ENCODE measurements around the gene ZNF735. TPM values are rescaled to one million over a fixed set of nuclear protein-coding genes. Genes with fewer than 3 reads are reported as not detected.

ZNF735 gene
- total and polyA plus RNA-seq, 9 of the 15 experiments (the other 6 are each of a cell fraction or from before 2014, with no cell fraction given): not detected

DNA sequence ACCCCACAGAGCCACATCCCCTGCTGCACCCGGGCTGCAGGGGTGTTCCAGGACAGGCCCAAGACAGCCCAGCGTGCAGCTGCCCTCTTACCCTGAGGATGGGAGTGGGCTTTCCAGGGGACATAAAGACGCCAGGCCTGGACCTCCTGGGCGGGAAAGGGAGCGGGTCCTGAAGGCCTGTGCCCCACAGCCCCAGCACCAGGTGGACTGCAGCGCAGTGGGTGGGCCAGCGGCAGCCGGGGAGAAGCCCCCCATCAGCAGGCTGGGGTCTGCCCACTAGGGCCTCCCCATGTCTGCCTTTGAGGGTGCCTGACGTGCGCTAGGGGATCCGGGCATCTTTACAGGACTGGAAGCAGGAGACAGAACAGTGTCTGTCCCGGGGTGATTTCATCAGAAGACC, 22.6 kb upstream of the ZNF735 start (continued):
- TF ChIP-seq BCLAF1 (IDR thresholded peaks at IDR 0.05; ENCODE audit: borderline replicate concordance in 1 of 2, control insufficient read depth in 1 of 2, low read depth in 2 of 2, low read length in 1 of 2) (no peak), BHLHE40 (IDR thresholded peaks at IDR 0.05; ENCODE audit: low read length) (no peak), ZNF449 (CRISPR knock-in tag; IDR thresholded peaks at IDR 0.05) (no peak), THRAP3 (IDR thresholded peaks at IDR 0.05; ENCODE audit: borderline replicate concordance) (no peak), CBX3 (IDR thresholded peaks at IDR 0.05; ENCODE audit: borderline replicate concordance in 1 of 2, low read length in 2 of 2) (no peak), ZNF561 (CRISPR knock-in tag; conservative IDR thresholded peaks at IDR 0.05) (no peak), ZNF174 (CRISPR knock-in tag; IDR thresholded peaks at IDR 0.05) (no peak), ZNF785 (CRISPR knock-in tag; IDR thresholded peaks at IDR 0.05) (no peak)
- TF ChIP-seq, protein P1, sequence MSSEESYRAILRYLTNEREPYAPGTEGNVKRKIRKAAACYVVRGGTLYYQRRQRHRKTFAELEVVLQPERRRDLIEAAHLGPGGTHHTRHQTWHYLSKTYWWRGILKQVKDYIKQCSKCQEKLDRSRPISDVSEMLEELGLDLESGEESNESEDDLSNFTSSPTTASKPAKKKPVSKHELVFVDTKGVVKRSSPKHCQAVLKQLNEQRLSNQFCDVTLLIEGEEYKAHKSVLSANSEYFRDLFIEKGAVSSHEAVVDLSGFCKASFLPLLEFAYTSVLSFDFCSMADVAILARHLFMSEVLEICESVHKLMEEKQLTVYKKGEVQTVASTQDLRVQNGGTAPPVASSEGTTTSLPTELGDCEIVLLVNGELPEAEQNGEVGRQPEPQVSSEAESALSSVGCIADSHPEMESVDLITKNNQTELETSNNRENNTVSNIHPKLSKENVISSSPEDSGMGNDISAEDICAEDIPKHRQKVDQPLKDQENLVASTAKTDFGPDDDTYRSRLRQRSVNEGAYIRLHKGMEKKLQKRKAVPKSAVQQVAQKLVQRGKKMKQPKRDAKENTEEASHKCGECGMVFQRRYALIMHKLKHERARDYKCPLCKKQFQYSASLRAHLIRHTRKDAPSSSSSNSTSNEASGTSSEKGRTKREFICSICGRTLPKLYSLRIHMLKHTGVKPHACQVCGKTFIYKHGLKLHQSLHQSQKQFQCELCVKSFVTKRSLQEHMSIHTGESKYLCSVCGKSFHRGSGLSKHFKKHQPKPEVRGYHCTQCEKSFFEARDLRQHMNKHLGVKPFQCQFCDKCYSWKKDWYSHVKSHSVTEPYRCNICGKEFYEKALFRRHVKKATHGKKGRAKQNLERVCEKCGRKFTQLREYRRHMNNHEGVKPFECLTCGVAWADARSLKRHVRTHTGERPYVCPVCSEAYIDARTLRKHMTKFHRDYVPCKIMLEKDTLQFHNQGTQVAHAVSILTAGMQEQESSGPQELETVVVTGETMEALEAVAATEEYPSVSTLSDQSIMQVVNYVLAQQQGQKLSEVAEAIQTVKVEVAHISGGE (CRISPR knock-in tag; IDR thresholded peaks at IDR 0.05): no peak
